PFSK-1 (cell line): ENCODE measurements around the gene DCBLD1.

Experiments used
- FOXP2 ChIP-seq: optimal IDR thresholded peaks from 2 replicates; pipeline ENCODE3; 2011; ENCODE audit warnings: borderline replicate concordance, control low read depth, inconsistent platforms; ENCODE audit not compliant: insufficient read depth; ENCODE audit errors: extremely low read length, extremely low read depth
- POLR2AphosphoS5 ChIP-seq: IDR thresholded peaks from 2 replicates; pipeline ENCODE4 v1.6.1; 2012; ENCODE audit warnings: low read depth, mild to moderate bottlenecking, control low read depth, low read length, moderate library complexity
- SIN3A ChIP-seq: IDR thresholded peaks from 2 replicates; pipeline ENCODE4 v1.6.1; 2012; ENCODE audit warnings: mild to moderate bottlenecking, low read length, moderate library complexity, borderline replicate concordance; ENCODE audit not compliant: insufficient read depth
- TAF1 ChIP-seq: IDR thresholded peaks from 2 replicates; pipeline ENCODE4 v1.6.1; 2012; ENCODE audit warnings: low read length, control low read depth, borderline replicate concordance; ENCODE audit not compliant: insufficient read depth
- TF ChIP-seq, protein P1 (sequence below), 2 experiments: IDR thresholded peaks; 2 replicates each; pipeline versions ENCODE4 v1.6.1 to v1.8.0; 2011 to 2012; ENCODE audit warnings: low read depth in 2 of 2, low read length in 2 of 2, control low read depth in 1 of 2, inconsistent platforms in 1 of 2, mild to moderate bottlenecking in 1 of 2, moderate library complexity in 1 of 2; ENCODE audit not compliant: insufficient read depth in 1 of 2

DCBLD1 gene

DNA sequence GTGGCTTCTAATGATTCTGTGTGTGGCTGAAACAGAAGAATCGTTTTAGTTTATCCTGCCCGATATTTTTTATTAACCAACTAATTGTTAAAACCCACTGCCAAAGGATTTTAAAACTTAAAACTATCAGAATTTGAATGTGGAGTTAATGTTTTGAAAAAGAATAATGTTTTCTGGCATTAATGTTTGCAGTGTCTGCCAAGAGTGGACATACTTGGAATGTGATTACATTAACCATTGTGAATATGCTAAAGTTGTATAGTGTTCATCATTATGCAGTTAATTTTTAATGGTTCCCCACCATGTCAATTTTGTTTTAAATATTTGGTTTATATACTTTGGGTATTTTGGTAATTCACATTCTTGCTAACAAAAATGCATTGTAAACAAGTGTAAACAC lies 24.4 kb downstream of the DCBLD1 start:
- TF ChIP-seq, protein P1, sequence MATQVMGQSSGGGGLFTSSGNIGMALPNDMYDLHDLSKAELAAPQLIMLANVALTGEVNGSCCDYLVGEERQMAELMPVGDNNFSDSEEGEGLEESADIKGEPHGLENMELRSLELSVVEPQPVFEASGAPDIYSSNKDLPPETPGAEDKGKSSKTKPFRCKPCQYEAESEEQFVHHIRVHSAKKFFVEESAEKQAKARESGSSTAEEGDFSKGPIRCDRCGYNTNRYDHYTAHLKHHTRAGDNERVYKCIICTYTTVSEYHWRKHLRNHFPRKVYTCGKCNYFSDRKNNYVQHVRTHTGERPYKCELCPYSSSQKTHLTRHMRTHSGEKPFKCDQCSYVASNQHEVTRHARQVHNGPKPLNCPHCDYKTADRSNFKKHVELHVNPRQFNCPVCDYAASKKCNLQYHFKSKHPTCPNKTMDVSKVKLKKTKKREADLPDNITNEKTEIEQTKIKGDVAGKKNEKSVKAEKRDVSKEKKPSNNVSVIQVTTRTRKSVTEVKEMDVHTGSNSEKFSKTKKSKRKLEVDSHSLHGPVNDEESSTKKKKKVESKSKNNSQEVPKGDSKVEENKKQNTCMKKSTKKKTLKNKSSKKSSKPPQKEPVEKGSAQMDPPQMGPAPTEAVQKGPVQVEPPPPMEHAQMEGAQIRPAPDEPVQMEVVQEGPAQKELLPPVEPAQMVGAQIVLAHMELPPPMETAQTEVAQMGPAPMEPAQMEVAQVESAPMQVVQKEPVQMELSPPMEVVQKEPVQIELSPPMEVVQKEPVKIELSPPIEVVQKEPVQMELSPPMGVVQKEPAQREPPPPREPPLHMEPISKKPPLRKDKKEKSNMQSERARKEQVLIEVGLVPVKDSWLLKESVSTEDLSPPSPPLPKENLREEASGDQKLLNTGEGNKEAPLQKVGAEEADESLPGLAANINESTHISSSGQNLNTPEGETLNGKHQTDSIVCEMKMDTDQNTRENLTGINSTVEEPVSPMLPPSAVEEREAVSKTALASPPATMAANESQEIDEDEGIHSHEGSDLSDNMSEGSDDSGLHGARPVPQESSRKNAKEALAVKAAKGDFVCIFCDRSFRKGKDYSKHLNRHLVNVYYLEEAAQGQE (IDR thresholded peaks at IDR 0.05; ENCODE audit: insufficient read depth in 1 of 2, low read depth in 2 of 2, low read length in 2 of 2) = no peak
- TF ChIP-seq FOXP2 (no peak), POLR2AphosphoS5 (no peak), SIN3A (no peak), TAF1 (no peak)

DNA sequence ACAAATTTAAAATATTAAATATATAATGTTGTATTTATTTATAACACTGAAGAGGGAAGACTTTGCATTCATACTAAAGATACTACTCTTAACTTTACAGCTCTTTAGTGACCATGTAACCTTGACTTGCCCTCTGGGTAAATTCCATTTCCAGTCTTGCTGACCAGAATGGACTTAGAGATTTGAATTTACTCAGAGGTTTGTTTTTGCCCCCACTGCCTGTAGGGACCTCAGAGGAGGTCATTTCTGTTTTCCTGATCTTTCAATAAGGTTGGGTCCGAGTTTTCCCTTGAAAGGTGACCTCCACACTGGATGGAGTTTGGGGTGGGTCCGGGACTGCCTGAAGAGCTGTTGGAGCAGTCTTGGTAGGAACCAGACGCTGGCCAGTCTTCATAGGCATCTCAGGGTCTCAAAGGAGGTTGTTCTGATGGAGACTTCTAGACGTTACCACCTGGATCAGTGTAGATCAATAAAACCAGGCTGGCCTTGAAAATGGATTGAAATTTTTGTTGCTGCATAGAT lies 26.0 kb downstream of the DCBLD1 start:
- TF ChIP-seq SIN3A = no peak
- TF ChIP-seq, protein P1 (IDR thresholded peaks at IDR 0.05; ENCODE audit: insufficient read depth in 1 of 2, low read depth in 2 of 2, low read length in 2 of 2) = no peak
- TF ChIP-seq FOXP2 = no peak
- TF ChIP-seq TAF1 = no peak
- TF ChIP-seq POLR2AphosphoS5 = no peak

DNA sequence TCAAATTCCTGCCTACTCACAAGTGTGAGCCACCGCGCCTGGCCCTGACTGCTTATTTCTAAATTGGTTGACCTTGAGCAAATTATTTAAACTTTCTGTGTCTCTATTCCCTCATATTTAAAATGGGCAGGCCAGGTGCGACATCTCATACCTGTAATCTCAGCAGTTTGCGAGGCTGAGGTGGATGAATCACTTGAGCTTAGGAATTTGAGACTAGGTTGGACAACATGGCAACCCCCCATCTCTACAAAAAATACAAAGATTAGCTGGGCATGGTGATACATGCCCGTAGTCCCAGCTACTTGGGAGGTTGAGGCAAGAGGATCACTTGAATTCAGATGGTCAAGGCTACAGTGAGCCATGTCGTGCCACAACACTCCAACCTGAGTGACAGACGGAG lies 26.5 kb downstream of the DCBLD1 start:
- TF ChIP-seq FOXP2 = no peak
- no peak for TF ChIP-seq TAF1
- TF ChIP-seq SIN3A = no peak
- TF ChIP-seq, protein P1 (IDR thresholded peaks at IDR 0.05; ENCODE audit: insufficient read depth in 1 of 2, low read depth in 2 of 2, low read length in 2 of 2) = no peak
- TF ChIP-seq POLR2AphosphoS5 = no peak

DNA sequence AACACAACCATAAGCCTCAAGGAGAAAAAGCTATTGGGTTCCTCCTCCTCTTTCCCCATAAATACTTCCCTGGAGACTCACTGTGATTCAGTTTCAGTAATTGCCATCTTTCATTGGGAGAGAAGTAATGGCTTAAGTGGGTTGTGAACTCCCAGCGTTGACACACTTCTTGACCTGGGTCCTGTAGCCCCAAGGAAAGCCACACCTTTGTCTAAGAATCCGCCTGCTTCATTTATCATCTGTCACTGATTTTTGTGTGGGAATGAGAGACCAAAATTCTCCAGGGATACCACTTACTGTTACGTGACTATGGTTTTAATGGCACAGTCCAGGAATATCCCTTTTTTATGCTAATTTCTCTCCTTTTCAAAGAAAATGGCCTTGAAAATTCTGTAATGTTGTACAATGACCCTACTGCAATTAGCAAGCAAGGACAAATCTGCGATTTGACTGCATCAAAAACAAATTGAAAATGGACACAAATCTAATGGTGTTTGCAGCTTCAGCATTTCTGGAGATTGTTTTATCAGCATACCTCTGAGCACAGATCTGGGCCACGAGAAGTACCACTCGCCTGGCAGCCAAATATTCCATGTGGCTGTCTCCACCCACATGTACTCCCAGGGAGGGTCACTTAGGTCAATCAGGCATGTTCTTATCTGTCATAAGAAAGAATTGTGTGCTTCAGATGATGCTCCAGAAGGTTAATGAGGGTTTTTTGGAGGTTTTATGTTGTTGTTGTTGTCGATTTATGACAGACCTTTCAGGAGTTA lies 29.8 kb downstream of the DCBLD1 start:
- TF ChIP-seq POLR2AphosphoS5 (no peak), TAF1 (no peak), SIN3A (no peak), FOXP2 (no peak)
- TF ChIP-seq, protein P1 (IDR thresholded peaks at IDR 0.05; ENCODE audit: insufficient read depth in 1 of 2, low read depth in 2 of 2, low read length in 2 of 2) = no peak
